A549 (cell line): ENCODE measurements around the gene PLCXD3. TPM values are rescaled to one million over a fixed set of nuclear protein-coding genes. Genes with fewer than 3 reads are reported as not detected.

Experiments used
- ATAC-seq, 2 experiments: fragments of 200-7000 bp in 1 of 2; fragments of >200 bp in 1 of 2; cut with Nextera tagmentation in 1 of 2; cut with Tn5 transposase in 1 of 2; 3 replicates each; pipeline versions ENCODE4 v1.8.0 to v1.9.1; 2018 to 2020; ENCODE audit warnings: mild to moderate bottlenecking in 1 of 2, moderate library complexity in 1 of 2
- CTCF ChIA-PET: fragments of 300-600 bp; sonication (Branson Sonifier 250); formaldehyde crosslinking; extraction: SDS; loops from one replicate; lab custom pipeline; 2021; ENCODE audit warnings: antibody characterized with exemption, inconsistent platforms; lab: Yijun Ruan, JAX
- POLR2A ChIA-PET: fragments of 350-600 bp; formaldehyde crosslinking; extraction: SDS; loops from one replicate; lab custom pipeline; 2021; ENCODE audit warnings: antibody characterized with exemption, inconsistent platforms; lab: Yijun Ruan, JAX
- DNase-seq, 2 experiments: peaks; one replicate each; pipeline versions ENCODE4 v3.0.0 to v3.0.0-alpha.2; 2011 to 2016; ENCODE audit warnings: low read depth in 1 of 2, low spot score in 1 of 2
- FAIRE-seq: peaks from 2 replicates; lab custom pipeline; 2011; peaks lifted over from hg19 to GRCh38; lab: Jason Lieb, UNC
- H3K27ac ChIP-seq, 2 experiments: fragments of >200 bp; sonication (Bioruptor Twin); formaldehyde crosslinking; 3 replicates each; pipeline ENCODE4 v1.5.1; 2016 to 2017
- H3K4me1 ChIP-seq: fragments of >200 bp; sonication (Bioruptor Twin); formaldehyde crosslinking; 3 replicates; pipeline ENCODE4 v1.6.1; 2016
- H3K4me2 ChIP-seq: fragments of >200 bp; sonication (Bioruptor Twin); formaldehyde crosslinking; 3 replicates; pipeline ENCODE4 v1.6.1; 2016
- H3K4me3 ChIP-seq: fragments of >200 bp; sonication (Bioruptor Twin); formaldehyde crosslinking; 3 replicates; pipeline ENCODE4 v1.5.1; 2016
- H3K9me3 ChIP-seq: fragments of >200 bp; sonication (Bioruptor Twin); formaldehyde crosslinking; 3 replicates; pipeline ENCODE4 v1.6.1; 2016
- BHLHE40 ChIP-seq: IDR thresholded peaks from 2 replicates; pipeline ENCODE4 v1.6.1; 2012; ENCODE audit warnings: low read depth, low read length, inconsistent platforms
- CBX2 ChIP-seq: fragments of 200-600 bp; sonication (generic); IDR thresholded peaks from 2 replicates; pipeline ENCODE4 v1.6.1; 2016; ENCODE audit warnings: low read depth, mild to moderate bottlenecking, borderline replicate concordance
- CEBPB ChIP-seq, 2 experiments: fragments of >200 bp in 1 of 2; sonication (Bioruptor Twin) in 1 of 2; formaldehyde crosslinking in 1 of 2; IDR thresholded peaks; 2 replicates each; pipeline ENCODE4 v1.6.1; 2012 to 2016
- CHD2 ChIP-seq: fragments of 150-350 bp; IDR thresholded peaks from 2 replicates; pipeline ENCODE4 v1.6.1; 2014; ENCODE audit warnings: low read length; ENCODE audit not compliant: partially characterized antibody
- CHD4 ChIP-seq: fragments of 200-600 bp; sonication (generic); IDR thresholded peaks from 2 replicates; pipeline ENCODE4 v1.6.1; 2016; ENCODE audit warnings: antibody characterized with exemption, mild to moderate bottlenecking, borderline replicate concordance
- CTCF ChIP-seq: fragments of >200 bp; sonication (Bioruptor Twin); formaldehyde crosslinking; IDR thresholded peaks from 3 replicates; pipeline ENCODE4 v1.5.1; 2016
- E2F6 ChIP-seq: IDR thresholded peaks from 2 replicates; pipeline ENCODE4 v1.6.1; 2012; ENCODE audit warnings: low read depth, borderline replicate concordance
- EHMT2 ChIP-seq: fragments of 200-600 bp; sonication (generic); IDR thresholded peaks from 2 replicates; pipeline ENCODE4 v1.6.1; 2016; ENCODE audit warnings: antibody characterized with exemption, low read depth, mild to moderate bottlenecking, moderate library complexity
- EP300 ChIP-seq, 2 experiments: fragments of >200 bp; sonication (Bioruptor Twin); formaldehyde crosslinking; IDR thresholded peaks; 2 replicates in 1 of 2; 3 replicates in 1 of 2; pipeline ENCODE4 v1.6.1; 2016 to 2017
- FOSL2 ChIP-seq, 2 experiments: fragments of 450-650 bp in 1 of 2; fragments of >200 bp in 1 of 2; sonication (Bioruptor Twin) in 1 of 2; formaldehyde crosslinking; IDR thresholded peaks; 2 replicates each; pipeline versions ENCODE4 v1.5.0 to v1.6.1; 2016 to 2020; ENCODE audit warnings: mild to moderate bottlenecking in 1 of 2, moderate library complexity in 1 of 2
- FOXS1 ChIP-seq: fragments of 250-450 bp; sonication (Bioruptor Pico); IDR thresholded peaks from 2 replicates; pipeline ENCODE4 v1.5.0; 2020; ENCODE audit warnings: mild to moderate bottlenecking, moderate library complexity
- HDAC2 ChIP-seq: fragments of 200-600 bp; sonication (generic); IDR thresholded peaks from 2 replicates; pipeline ENCODE4 v1.6.1; 2016
- HES2 ChIP-seq: fragments of >200 bp; sonication (Bioruptor Twin); formaldehyde crosslinking; IDR thresholded peaks from 2 replicates; pipeline ENCODE4 v1.6.1; 2016
- HMGXB4 ChIP-seq: fragments of 250-450 bp; sonication (Bioruptor Pico); IDR thresholded peaks from 2 replicates; pipeline ENCODE4 v1.5.0; 2021; ENCODE audit warnings: mild to moderate bottlenecking, moderate library complexity, borderline replicate concordance
- HOXB13 ChIP-seq: fragments of 250-450 bp; sonication (Bioruptor Pico); IDR thresholded peaks from 2 replicates; pipeline ENCODE4 v1.5.0; 2020; ENCODE audit warnings: low read depth, mild to moderate bottlenecking, moderate library complexity
- HOXB5 ChIP-seq: fragments of 250-450 bp; sonication (Bioruptor Pico); IDR thresholded peaks from 2 replicates; pipeline ENCODE4 v1.5.0; 2020; ENCODE audit warnings: mild to moderate bottlenecking, moderate library complexity
- MAX ChIP-seq: IDR thresholded peaks from 2 replicates; pipeline ENCODE4 v1.6.1; 2012
- MAZ ChIP-seq: fragments of 150-350 bp; IDR thresholded peaks from 2 replicates; pipeline ENCODE4 v1.6.1; 2014; ENCODE audit warnings: antibody characterized with exemption, low read depth, low read length, borderline replicate concordance
- NR3C1 ChIP-seq: fragments of >200 bp; sonication (Bioruptor Twin); formaldehyde crosslinking; IDR thresholded peaks from 3 replicates; pipeline ENCODE4 v1.6.1; 2017
- PBX3 ChIP-seq: IDR thresholded peaks from 2 replicates; pipeline ENCODE4 v1.6.1; 2012
- PHF8 ChIP-seq: fragments of 200-600 bp; sonication (generic); IDR thresholded peaks from 2 replicates; pipeline ENCODE4 v1.6.1; 2016; ENCODE audit warnings: low read depth, mild to moderate bottlenecking, antibody characterized with exemption, moderate library complexity, borderline replicate concordance
- RAD21 ChIP-seq, 2 experiments: fragments of >200 bp in 1 of 2; sonication (Bioruptor Twin) in 1 of 2; formaldehyde crosslinking in 1 of 2; IDR thresholded peaks in 1 of 2; conservative IDR thresholded peaks in 1 of 2; 2 replicates in 1 of 2; 3 replicates in 1 of 2; pipeline ENCODE4 v1.6.1; 2012 to 2018; ENCODE audit warnings: inconsistent platforms in 1 of 2
- SMC3 ChIP-seq: fragments of >200 bp; sonication (Bioruptor Twin); formaldehyde crosslinking; IDR thresholded peaks from 3 replicates; pipeline ENCODE4 v1.6.1; 2018; ENCODE audit warnings: inconsistent platforms
- TFCP2L1 ChIP-seq: fragments of 250-450 bp; sonication (Bioruptor Pico); IDR thresholded peaks from 2 replicates; pipeline ENCODE4 v1.5.0; 2021; ENCODE audit warnings: mild to moderate bottlenecking
- TP53 ChIP-seq: fragments of 250-450 bp; sonication (Bioruptor Pico); IDR thresholded peaks from 2 replicates; pipeline ENCODE4 v1.5.0; 2021; ENCODE audit warnings: mild to moderate bottlenecking, moderate library complexity
- ZC3H11A ChIP-seq: fragments of 450-650 bp; IDR thresholded peaks from 2 replicates; pipeline ENCODE4 v1.6.1; 2014; ENCODE audit warnings: antibody characterized with exemption, mild to moderate bottlenecking
- WGBS: methylation state at CpG from one replicate; pipeline ENCODE4 v1.1.6; 2017; ENCODE audit errors: missing lambda C conversion rate; 5-methylcytosine and 5-hydroxymethylcytosine counted together
- polyA plus RNA-seq, 4 experiments: library from polyadenylated mRNA; depleted of rRNA in 3 of 4; stranded (reverse); fragments of >200 nt; fragmentation: RNase III in 1 of 4; extraction: RNeasy Plus Mini Kit Qiagen cat#74134 plus additional on column Dnase treatment in 1 of 4; gene quantifications; 2 replicates in 3 of 4; 3 replicates in 1 of 4; pipeline ENCODE4 v1.2.3, GENCODE V29; 2011 to 2017

Gene PLCXD3
- polyA plus RNA-seq, 2 of the 4 experiments (the other 2 are of a cell fraction): 1.2 to 1.6 TPM

- H3K4me2 ChIP-seq: no peak overlapping the region
- no peak overlapping the region for H3K27ac ChIP-seq
- no peak for DNase-seq
- no peaks in the 10 kb centered on the region for H3K4me1 ChIP-seq
- H3K4me3 ChIP-seq: no peak overlapping the region
- ATAC-seq: no peak
- ChIA-PET POLR2A (no interaction called here), CTCF (interaction anchor here (1.1 to 1.9 kb wide), 2 partner anchors 48 to 243 kb away, joined by 3 to 5 read pairs; no protein-coding TSS in a partner anchor)
- WGBS: 58% methylated on average over 8 of the region's 8 CpGs
- no peaks in the 10 kb centered on the region for H3K9me3 ChIP-seq
- FAIRE-seq: no peak
- no peak for TF ChIP-seq MAZ
- no peak for TF ChIP-seq EP300 (IDR thresholded peaks at IDR 0.05)
- no peak for TF ChIP-seq PBX3
- TF ChIP-seq CHD2: no peak
- no peak for TF ChIP-seq E2F6
- TF ChIP-seq TFCP2L1 (CRISPR knock-in tag): no peak
- TF ChIP-seq TP53: no peak
- no peak for TF ChIP-seq HOXB5
- TF ChIP-seq FOSL2 (IDR thresholded peaks at IDR 0.05): no peak
- TF ChIP-seq FOSL2 (CRISPR knock-in tag; IDR thresholded peaks at IDR 0.05): no peak
- no peak for TF ChIP-seq HMGXB4 (CRISPR knock-in tag)
Observed at GRCh38 chr5:41275813-41276512, 234.4 kb downstream of the PLCXD3 start.

GRCh38 chr5:41270423-41271251 lies 239.8 kb downstream of the PLCXD3 start:
- peak; percentile 90 to 95 for ATAC-seq
- H3K4me1 ChIP-seq: no peaks in the 10 kb centered on the region
- no peaks in the 10 kb centered on the region for H3K9me3 ChIP-seq
- ChIA-PET CTCF (interaction anchor here (0.6 to 4.1 kb wide), 31 partner anchors 10 to 668 kb away, joined by 3 to 28 read pairs (median 3); no protein-coding TSS in a partner anchor), POLR2A (interaction anchor here (0.6 kb wide), 1 partner anchor 248 kb away, joined by 4 read pairs; no protein-coding TSS in a partner anchor)
- peak; percentile 70 for FAIRE-seq
- 42% methylated on average over 2 of the region's 2 CpGs for WGBS
- DNase-seq: peak; percentile 12 to 66
- peak overlapping the region; percentile 26; the same call in 1 of the 3 replicates for H3K4me2 ChIP-seq
- no peak overlapping the region for H3K27ac ChIP-seq
- H3K4me3 ChIP-seq: no peak overlapping the region
- TF ChIP-seq SMC3 (peak; percentile 98), HOXB5 (no peak), NR3C1 (no peak), EHMT2 (no peak), MAX (no peak), EP300 (IDR thresholded peaks at IDR 0.05) (no peak), FOSL2 (IDR thresholded peaks at IDR 0.05) (no peak), FOSL2 (CRISPR knock-in tag; IDR thresholded peaks at IDR 0.05) (no peak), CBX2 (no peak), CTCF (peak; percentile 85), CHD2 (no peak), HDAC2 (no peak), HES2 (no peak), CEBPB (IDR thresholded peaks at IDR 0.05) (no peak), CHD4 (no peak), RAD21 (conservative IDR thresholded peaks at IDR 0.05 in 1 of 2, IDR thresholded peaks at IDR 0.05 in 1 of 2) (peak; percentile 92 to 94), BHLHE40 (no peak), HOXB13 (CRISPR knock-in tag) (no peak), FOXS1 (CRISPR knock-in tag) (no peak), ZC3H11A (no peak), PHF8 (no peak)
